Mesenchymal stem cell (in vitro differentiated cells and primary cell): ENCODE results near the gene RMDN2.

Experiments used
- DNase-seq: peaks from one replicate; pipeline ENCODE4 v3.0.0-alpha.2; 2013
- H2AFZ ChIP-seq: one replicate; pipeline ENCODE4 v1.6.1; 2013; ENCODE audit warnings: low read depth, mild to moderate bottlenecking, control low read depth, inconsistent platforms, low read length, moderate library complexity
- H2AK5ac ChIP-seq: 2 replicates; pipeline ENCODE4 v1.6.1; 2013; ENCODE audit warnings: low read length, moderate library complexity, mild to moderate bottlenecking, inconsistent platforms; ENCODE audit not compliant: severe bottlenecking
- H2BK120ac ChIP-seq: one replicate; pipeline ENCODE4 v1.6.1; 2013; ENCODE audit warnings: low read depth, mild to moderate bottlenecking, inconsistent platforms, low read length, moderate library complexity
- H2BK12ac ChIP-seq, 2 experiments: one replicate each; pipeline ENCODE4 v1.6.1; 2013; ENCODE audit warnings: inconsistent platforms in 2 of 2, low read length in 2 of 2, mild to moderate bottlenecking in 2 of 2, moderate library complexity in 2 of 2, control low read depth in 1 of 2
- H2BK15ac ChIP-seq: one replicate; pipeline ENCODE4 v1.6.1; 2013; ENCODE audit warnings: mild to moderate bottlenecking, low read depth, inconsistent platforms; ENCODE audit not compliant: poor library complexity, severe bottlenecking
- H2BK5ac ChIP-seq: 2 replicates; pipeline ENCODE4 v1.6.1; 2013; ENCODE audit warnings: low read depth, mild to moderate bottlenecking, low read length, control low read depth, inconsistent platforms; ENCODE audit not compliant: poor library complexity, severe bottlenecking
- H3K14ac ChIP-seq, 2 experiments: one replicate each; pipeline ENCODE4 v1.6.1; 2013; ENCODE audit warnings: inconsistent platforms in 2 of 2, low read length in 2 of 2, control low read depth in 1 of 2, mild to moderate bottlenecking in 1 of 2, moderate library complexity in 1 of 2
- H3K18ac ChIP-seq, 2 experiments: one replicate each; pipeline ENCODE4 v1.6.1; 2013; ENCODE audit warnings: inconsistent platforms in 2 of 2, low read length in 2 of 2, control low read depth in 1 of 2, low read depth in 1 of 2, mild to moderate bottlenecking in 1 of 2
- H3K23ac ChIP-seq, 2 experiments: one replicate each; pipeline ENCODE4 v1.6.1; 2013; ENCODE audit warnings: inconsistent platforms in 2 of 2, low read length in 2 of 2, mild to moderate bottlenecking in 2 of 2, moderate library complexity in 2 of 2, control low read depth in 1 of 2
- H3K27ac ChIP-seq: 2 replicates; pipeline ENCODE4 v1.5.1; 2013; ENCODE audit warnings: mild to moderate bottlenecking, moderate library complexity, low read length, control low read depth, inconsistent platforms; ENCODE audit not compliant: poor library complexity, severe bottlenecking
- H3K27me3 ChIP-seq, 2 experiments: 2 replicates each; pipeline versions ENCODE4 v1.6.1 to v1.7.0; 2013; ENCODE audit warnings: low read length in 2 of 2, mild to moderate bottlenecking in 2 of 2, moderate library complexity in 2 of 2, control low read depth in 1 of 2, inconsistent platforms in 1 of 2; ENCODE audit not compliant: control insufficient read depth in 1 of 2, insufficient read depth in 1 of 2
- H3K36me3 ChIP-seq, 2 experiments: 2 replicates each; pipeline versions ENCODE4 v1.6.1 to v1.7.0; 2013; ENCODE audit warnings: low read length in 2 of 2, control low read depth in 1 of 2, inconsistent platforms in 1 of 2, low read depth in 1 of 2, mild to moderate bottlenecking in 1 of 2; ENCODE audit not compliant: insufficient read depth in 2 of 2, control insufficient read depth in 1 of 2
- H3K4ac ChIP-seq, 2 experiments: one replicate each; pipeline ENCODE4 v1.6.1; 2013; ENCODE audit warnings: inconsistent platforms in 2 of 2, low read length in 2 of 2, mild to moderate bottlenecking in 2 of 2, moderate library complexity in 2 of 2, control low read depth in 1 of 2, low read depth in 1 of 2
- H3K4me1 ChIP-seq: 2 replicates; pipeline ENCODE4 v1.6.1; 2013; ENCODE audit warnings: low read depth, low read length, control low read depth; ENCODE audit not compliant: control insufficient read depth, insufficient read depth
- H3K4me2 ChIP-seq: 2 replicates; pipeline ENCODE4 v1.6.1; 2013; ENCODE audit warnings: low read length, mild to moderate bottlenecking, inconsistent platforms; ENCODE audit not compliant: poor library complexity, severe bottlenecking
- H3K4me3 ChIP-seq, 2 experiments: 2 replicates each; pipeline versions ENCODE4 v1.5.1 to v1.7.0; 2013; ENCODE audit warnings: low read length in 2 of 2, mild to moderate bottlenecking in 2 of 2, control low read depth in 1 of 2, low read depth in 1 of 2; ENCODE audit not compliant: insufficient read depth in 1 of 2
- H3K79me1 ChIP-seq: replicated peaks from 2 replicates; pipeline ENCODE4 v1.6.1; 2013; ENCODE audit warnings: mild to moderate bottlenecking, control low read depth, low read length, inconsistent platforms; ENCODE audit not compliant: poor library complexity, severe bottlenecking
- H3K9ac ChIP-seq: 2 replicates; pipeline ENCODE4 v1.7.0; 2013; ENCODE audit warnings: mild to moderate bottlenecking, low read length, moderate library complexity
- H3K9me3 ChIP-seq: 2 replicates; pipeline ENCODE4 v1.7.0; 2013; ENCODE audit warnings: mild to moderate bottlenecking, low read length; ENCODE audit not compliant: control insufficient read depth
- H4K8ac ChIP-seq: one replicate; pipeline ENCODE4 v1.6.1; 2013; ENCODE audit warnings: inconsistent platforms, mild to moderate bottlenecking, low read length, moderate library complexity
- H4K91ac ChIP-seq: one replicate; pipeline ENCODE4 v1.6.1; 2013; ENCODE audit warnings: mild to moderate bottlenecking, low read length, inconsistent platforms
- WGBS: methylation state at CpG from one replicate; pipeline ENCODE4 v1.1.7; 2013; ENCODE audit warnings: mixed read lengths; 5-methylcytosine and 5-hydroxymethylcytosine counted together

Gene RMDN2

GRCh38 chr2:37882036-37882435 lies 43.1 kb upstream of the RMDN2 start:
- Histone ChIP-seq H3K27ac (no peak overlapping the region), H3K9me3 (no peaks in the 10 kb centered on the region), H2AFZ (no peak overlapping the region), H2BK12ac (no peak overlapping the region), H3K4me3 (no peak overlapping the region), H2AK5ac (no peak overlapping the region), H2BK15ac (no peak overlapping the region), H3K36me3 (no peaks in the 10 kb centered on the region), H4K8ac (no peak overlapping the region), H2BK5ac (no peak overlapping the region), H3K27me3 (peaks cover 5 to 14% of the 10 kb centered on the region in 2 experiments), H3K4me2 (no peak overlapping the region), H2BK120ac (no peak overlapping the region), H4K91ac (no peak overlapping the region), H3K79me1 (no peaks in the 10 kb centered on the region), H3K23ac (no peak overlapping the region), H3K4me1 (no peaks in the 10 kb centered on the region), H3K9ac (no peak overlapping the region), H3K18ac (no peak overlapping the region), H3K14ac (no peak overlapping the region), H3K4ac (no peak overlapping the region)
- no CpG with 5 or more reads among the region's 1 CpG for WGBS
- DNase-seq = no peak

DNA sequence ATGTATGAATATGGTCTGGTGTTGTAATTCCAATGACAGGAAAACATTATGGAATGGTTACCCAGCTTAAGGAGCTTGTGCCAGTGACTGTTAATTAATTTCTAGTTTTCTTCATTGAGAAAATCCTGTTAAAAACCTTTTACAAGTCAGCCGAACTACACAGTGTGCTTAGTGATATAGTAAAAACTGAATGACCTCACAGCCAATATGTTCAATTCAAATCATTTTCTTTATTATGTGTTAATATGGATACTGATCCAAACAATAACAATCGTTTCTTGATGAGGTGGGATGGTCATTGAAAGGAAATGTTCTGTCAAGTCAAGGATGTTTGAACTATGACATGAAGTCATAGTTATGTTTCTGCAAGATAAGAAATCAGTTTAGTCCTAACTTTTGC lies 41.6 kb upstream of the RMDN2 start:
- Histone ChIP-seq H3K4ac (no peak overlapping the region), H2BK120ac (no peak overlapping the region), H3K79me1 (no peaks in the 10 kb centered on the region), H4K8ac (no peak overlapping the region), H2BK5ac (no peak overlapping the region), H3K4me3 (no peak overlapping the region), H2BK12ac (no peak overlapping the region), H3K4me2 (no peak overlapping the region), H3K36me3 (no peaks in the 10 kb centered on the region), H2AK5ac (no peak overlapping the region), H3K27me3 (peaks cover 5 to 14% of the 10 kb centered on the region in 2 experiments), H2AFZ (no peak overlapping the region), H3K4me1 (no peaks in the 10 kb centered on the region), H3K9ac (no peak overlapping the region), H2BK15ac (no peak overlapping the region), H4K91ac (no peak overlapping the region), H3K18ac (no peak overlapping the region), H3K14ac (no peak overlapping the region), H3K23ac (no peak overlapping the region), H3K27ac (no peak overlapping the region), H3K9me3 (no peaks in the 10 kb centered on the region)
- 89% methylated on average over 1 of the region's 2 CpGs for WGBS
- no peak for DNase-seq

DNA sequence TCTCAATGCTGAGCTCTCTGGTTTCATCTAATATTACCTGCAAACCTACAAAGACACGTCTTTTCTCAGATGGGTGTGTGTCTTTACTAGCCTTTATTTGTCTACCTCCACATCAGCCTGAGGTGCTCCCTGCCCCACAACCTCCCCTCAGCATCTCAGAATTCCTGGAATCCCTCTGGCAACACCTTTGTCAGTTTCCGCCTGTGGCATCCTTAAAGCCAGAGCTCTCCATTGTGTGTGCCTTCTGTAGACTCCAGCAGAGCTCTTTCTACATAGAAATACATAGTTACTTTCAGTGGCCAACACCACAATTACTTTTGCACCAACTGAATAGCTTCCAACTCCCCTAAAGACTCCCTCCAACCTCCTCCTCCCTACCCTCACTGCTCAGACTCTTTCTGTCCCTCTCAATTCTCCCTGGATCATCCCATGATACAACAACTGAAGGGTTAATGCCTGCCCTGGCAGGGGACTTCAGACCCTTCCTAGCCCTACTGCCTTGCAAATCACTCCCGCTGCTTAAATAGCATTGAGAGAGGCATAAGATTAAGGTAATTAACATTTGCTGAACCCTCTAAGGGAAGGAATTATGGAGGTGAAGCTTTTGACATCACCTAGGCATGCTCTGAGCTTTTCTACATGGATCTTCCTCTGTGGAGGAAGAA lies 39.6 kb upstream of the RMDN2 start:
- Histone ChIP-seq H3K79me1 (no peaks in the 10 kb centered on the region), H3K27me3 (peaks cover 5 to 14% of the 10 kb centered on the region in 2 experiments), H3K27ac (no peak overlapping the region), H2BK5ac (no peak overlapping the region), H3K9ac (no peak overlapping the region), H3K4ac (no peak overlapping the region), H2BK12ac (no peak overlapping the region), H3K4me1 (peaks cover 2% of the 10 kb centered on the region), H3K23ac (no peak overlapping the region), H2AFZ (no peak overlapping the region), H3K14ac (no peak overlapping the region), H4K8ac (no peak overlapping the region), H3K18ac (no peak overlapping the region), H2BK120ac (no peak overlapping the region), H2BK15ac (no peak overlapping the region), H3K9me3 (no peaks in the 10 kb centered on the region), H4K91ac (no peak overlapping the region), H3K36me3 (no peaks in the 10 kb centered on the region), H2AK5ac (no peak overlapping the region), H3K4me2 (no peak overlapping the region), H3K4me3 (no peak overlapping the region)
- WGBS = 72% methylated on average over 3 of the region's 3 CpGs
- DNase-seq = no peak

- H3K4me2 ChIP-seq = no peak overlapping the region
- peaks cover 5 to 14% of the 10 kb centered on the region in 2 experiments for H3K27me3 ChIP-seq
- no peak overlapping the region for H3K9ac ChIP-seq
- H3K4me1 ChIP-seq = peaks cover 3% of the 10 kb centered on the region
- H4K91ac ChIP-seq = no peak overlapping the region
- H2BK120ac ChIP-seq = no peak overlapping the region
- H3K27ac ChIP-seq = no peak overlapping the region
- no peaks in the 10 kb centered on the region for H3K79me1 ChIP-seq
- H2BK5ac ChIP-seq = no peak overlapping the region
- H2BK12ac ChIP-seq = no peak overlapping the region
- no peaks in the 10 kb centered on the region for H3K36me3 ChIP-seq
- H3K4me3 ChIP-seq = no peak overlapping the region
- H3K23ac ChIP-seq = no peak overlapping the region
- H3K18ac ChIP-seq = no peak overlapping the region
- no peak for DNase-seq
- WGBS = 85% methylated on average over 5 of the region's 5 CpGs
- H3K14ac ChIP-seq = no peak overlapping the region
- no peak overlapping the region for H3K4ac ChIP-seq
- no peak overlapping the region for H2AK5ac ChIP-seq
- H2BK15ac ChIP-seq = no peak overlapping the region
- no peaks in the 10 kb centered on the region for H3K9me3 ChIP-seq
- H2AFZ ChIP-seq = no peak overlapping the region
- H4K8ac ChIP-seq = no peak overlapping the region
Measured at GRCh38 chr2:37886745-37887144, 38.3 kb upstream of the RMDN2 start.
